ENCODE data around the gene SLC35E4.

GRCh38 chr22:30668386-30668710, 32.8 kb downstream of the SLC35E4 start:
- no peak for TF ChIP-seq CTCF (IDR thresholded peaks at IDR 0.05; ENCODE audit: insufficient read depth, low read depth, low read length)
- TF ChIP-seq EZH2 (IDR thresholded peaks at IDR 0.05; ENCODE audit: insufficient read depth, low read length): no peak

All from astrocyte (in vitro differentiated cells and primary cell).